HG03354 (cell line): ENCODE data around the gene CTNNBIP1.

Source experiments
- ATAC-seq: cut with Tn5 transposase; IDR thresholded peaks from one replicate; pipeline ENCODE4 v1.9.1; 2021; ENCODE audit warnings: mild to moderate bottlenecking; ENCODE audit not compliant: unreplicated experiment, poor library complexity, severe bottlenecking

Gene CTNNBIP1

GRCh38 chr1:9861360-9861759 is 48.7 kb downstream of the CTNNBIP1 start:
- no peak for ATAC-seq

- no peak for ATAC-seq
Observed at GRCh38 chr1:9860887-9861286, 49.2 kb downstream of the CTNNBIP1 start.

- no peak for ATAC-seq
Observed at GRCh38 chr1:9859281-9860014, 50.6 kb downstream of the CTNNBIP1 start.

- no peak for ATAC-seq
Observed at GRCh38 chr1:9858293-9859035, 51.6 kb downstream of the CTNNBIP1 start.

- ATAC-seq: no peak
Observed at GRCh38 chr1:9855186-9855585, 54.9 kb downstream of the CTNNBIP1 start.

- no peak for ATAC-seq
Observed at GRCh38 chr1:9853249-9853595, 56.8 kb downstream of the CTNNBIP1 start.

GRCh38 chr1:9852410-9853248 is 57.4 kb downstream of the CTNNBIP1 start:
- no peak for ATAC-seq

GRCh38 chr1:9852004-9852403 is 58.1 kb downstream of the CTNNBIP1 start:
- ATAC-seq: no peak

GRCh38 chr1:9850442-9851162 is 59.5 kb downstream of the CTNNBIP1 start:
- ATAC-seq: peak; percentile 26

GRCh38 chr1:9849691-9850441 is 60.2 kb downstream of the CTNNBIP1 start:
- peak; percentile 65 for ATAC-seq

- ATAC-seq: no peak
Observed at GRCh38 chr1:9848022-9848421, 62.0 kb downstream of the CTNNBIP1 start.

- no peak for ATAC-seq
Observed at GRCh38 chr1:9847269-9847668, 62.8 kb downstream of the CTNNBIP1 start.

- no peak for ATAC-seq
Observed at GRCh38 chr1:9846611-9847171, 63.4 kb downstream of the CTNNBIP1 start.

GRCh38 chr1:9845914-9846313 is 64.2 kb downstream of the CTNNBIP1 start:
- no peak for ATAC-seq

- ATAC-seq: no peak
Observed at GRCh38 chr1:9844756-9845155, 65.3 kb downstream of the CTNNBIP1 start.

- no peak for ATAC-seq
Observed at GRCh38 chr1:9844106-9844505, 66.0 kb downstream of the CTNNBIP1 start.

- ATAC-seq: no peak
Observed at GRCh38 chr1:9843576-9843945, 66.5 kb downstream of the CTNNBIP1 start.

GRCh38 chr1:9842781-9843575 is 67.1 kb downstream of the CTNNBIP1 start:
- ATAC-seq: no peak
